GM12892 (cell line): ENCODE data around the gene CFAP298.

Experiments
- POLR2A ChIP-seq: IDR thresholded peaks from 2 replicates; pipeline ENCODE4 v1.6.1; 2011; ENCODE audit warnings: low read depth, low read length, control low read depth
- POLR2AphosphoS5 ChIP-seq: IDR thresholded peaks from 2 replicates; pipeline ENCODE4 v1.6.1; 2011; ENCODE audit warnings: low read depth, low read length, control low read depth

DNA sequence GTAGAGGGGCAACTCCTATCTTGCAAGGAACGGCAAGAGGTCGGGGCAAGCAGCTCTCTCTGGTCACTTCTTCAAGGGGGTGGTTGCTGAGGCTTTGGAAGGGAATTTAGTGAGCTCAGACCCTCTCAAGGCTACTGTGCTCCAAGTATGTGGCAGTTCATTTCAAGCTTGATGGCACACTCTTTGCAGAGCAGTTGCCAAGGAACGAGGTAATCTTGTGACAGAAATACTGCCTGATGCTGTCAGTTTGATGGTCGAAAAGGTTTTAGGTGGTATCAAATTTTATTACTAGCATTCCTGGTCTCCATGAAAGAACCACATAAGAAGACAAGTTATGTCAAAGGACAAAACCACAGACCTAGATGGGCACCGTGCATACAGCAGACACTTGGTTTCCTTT lies 13.1 kb downstream of the CFAP298 start:
- TF ChIP-seq POLR2A: no peak
- TF ChIP-seq POLR2AphosphoS5: no peak
